Heart left ventricle (tissue), 16 donors: ENCODE measurements around the gene CHODL. TPM values are rescaled to one million over a fixed set of nuclear protein-coding genes. Genes with fewer than 3 reads are reported as not detected.

Experiments
- ATAC-seq, 4 donors: fragments of 200-7000 bp; cut with Tn5 transposase; one replicate each; pipeline ENCODE4 v1.9.1; 2020 to 2022; ENCODE audit warnings: moderate library complexity in 4 of 4, mild to moderate bottlenecking in 3 of 4, moderate number of reproducible peaks in 1 of 4
- DNase-seq, 5 donors: peaks; one replicate each; pipeline ENCODE4 v3.0.0-alpha.2; 2020
- H3K27ac ChIP-seq, 12 donors: fragments of 200-600 bp; sonication (generic) in 4 of 12; one replicate each; pipeline versions ENCODE4 v1.5.0 to v1.8.0; 2016 to 2022; ENCODE audit warnings: mild to moderate bottlenecking in 2 of 12
- H3K27me3 ChIP-seq, 9 donors: fragments of 200-600 bp; sonication (generic) in 2 of 9; one replicate each; pipeline versions ENCODE4 v1.5.1 to v1.8.0; 2016 to 2022; ENCODE audit warnings: mild to moderate bottlenecking in 3 of 9
- H3K36me3 ChIP-seq, 9 donors: fragments of 200-600 bp; sonication (generic) in 2 of 9; one replicate each; pipeline versions ENCODE4 v1.5.0 to v1.8.0; 2018 to 2022; ENCODE audit warnings: mild to moderate bottlenecking in 2 of 9
- H3K4me1 ChIP-seq, 12 donors: fragments of 200-600 bp; sonication (generic) in 4 of 12; one replicate each; pipeline versions ENCODE4 v1.5.0 to v1.8.0; 2016 to 2022; ENCODE audit warnings: mild to moderate bottlenecking in 3 of 12
- H3K4me3 ChIP-seq, 12 donors: fragments of 200-600 bp; sonication (generic) in 4 of 12; one replicate each; pipeline versions ENCODE4 v1.5.0 to v1.8.0; 2017 to 2022; ENCODE audit warnings: mild to moderate bottlenecking in 9 of 12, moderate library complexity in 4 of 12
- H3K9me3 ChIP-seq, 12 donors: fragments of 200-600 bp; sonication (generic) in 4 of 12; one replicate each; pipeline versions ENCODE4 v1.5.0 to v1.8.0; 2016 to 2022; ENCODE audit warnings: mild to moderate bottlenecking in 1 of 12
- CTCF ChIP-seq, 12 donors: fragments of 200-600 bp; sonication (generic) in 4 of 12; IDR thresholded peaks; one replicate each; pipeline versions ENCODE4 v1.5.0 to v1.8.0; 2018 to 2022; ENCODE audit warnings: antibody characterized with exemption in 12 of 12, mild to moderate bottlenecking in 5 of 12
- POLR2A ChIP-seq, 2 donors: fragments of 450-650 bp; IDR thresholded peaks; one replicate each; pipeline ENCODE4 v1.6.1; 2017; ENCODE audit warnings: antibody characterized with exemption in 2 of 2, mild to moderate bottlenecking in 2 of 2, moderate library complexity in 2 of 2
- WGBS, 4 donors: extraction: QIAGEN DNeasy Blood & Tissue Kit in 2 of 4; methylation state at CpG; one replicate each; pipeline versions ENCODE4 v1.1.5 to v1.1.7; 2013 to 2018; 5-methylcytosine and 5-hydroxymethylcytosine counted together
- intact Hi-C, 10 donors: fragments of 100-400 bp; cut with DNase I; formaldehyde crosslinking; loops; one replicate each; pipeline versions ENCODE4 v1.11.1 to v1.14.2; 2022
- polyA plus RNA-seq, 2 donors: library from polyadenylated mRNA; stranded (reverse); fragments of 200-250 nt; gene quantifications; one replicate each; pipeline ENCODE4 v1.2.3, GENCODE V29; 2013
- total RNA-seq, 9 donors: library from RNA; depleted of rRNA in 2 of 9; stranded (reverse); fragments of >200 nt in 2 of 9; fragmentation: NEBNext Ultra II Directional in 3 of 9; extraction: Animal tissue kit (Norgen Biotek cat#: 25700) in 3 of 9; gene quantifications; one replicate each; pipeline versions ENCODE4 v1.1.0 to v1.2.4, GENCODE V29; 2016 to 2023
- donor health status: ischemic (EF 13 %, LVEDD 7.1; RV severe dilation, severe dysfunction).
- donor health status: healthy with polysubstance abuse.
- donor health status: DM: no; HTN: yes; CAD: no.
- donor health status: DM: no; HTN: no; CAD: no.
- donor health status: ischemic (EF 25% LVEDD 6.9; RV normal size, moderate dysfunction).
- donor health status: ischemic (EF 25% LVEDD 5.7; RV mildly dilated, moderate dysfunction).
- donor health status: healthy.
- donor health status: DM: yes; HTN: yes; CAD: no.
- donor health status: ischemic (EF 35%, LVEDD 5.7; RV mildly dilated, moderate dysfunction).
- donor health status: nonischemic (EF 11% LVEDD 7.7; RV severe dilation, severe dysfunction).
- donor health status: DM: yes; HTN: yes; CAD: no.
- donor health status: PGD.
- donor health status: ischemic (EF 29% LVEDD 5.4; RV normal size, mild dysfunction).
- donor health status: nonischemic (EF 23%, LVEDD 6.1; RV moderate dilation, normal function).

Gene CHODL
- total and polyA plus RNA-seq, 11 donors: 0.15 to 0.58 (median 0.27) TPM; not detected in 2

GRCh38 chr21:18222346-18222745 lies 22.3 kb upstream of the CHODL start:
- Histone ChIP-seq H3K36me3 (no peaks in the 10 kb centered on the region), H3K4me3 (no peak overlapping the region), H3K9me3 (peaks cover 0 to 32% (median 12%) of the 10 kb centered on the region in 12 donors), H3K27me3 (no peaks in the 10 kb centered on the region), H3K27ac (no peak overlapping the region), H3K4me1 (no peaks in the 10 kb centered on the region)
- intact Hi-C loops: no loop called here
- WGBS, 4 donors: 33 to 46% (median 35%) methylated on average over 1 of the region's 1 CpG
- DNase-seq (no peak), ATAC-seq (no peak)
- TF ChIP-seq CTCF (IDR thresholded peaks at IDR 0.05): no peak
- no peak for TF ChIP-seq POLR2A (IDR thresholded peaks at IDR 0.05)

- WGBS, 4 donors: 72 to 84% (median 74%) methylated on average over 5 of the region's 5 CpGs
- Histone ChIP-seq H3K9me3 (no peaks in the 10 kb centered on the region), H3K36me3 (no peaks in the 10 kb centered on the region), H3K27ac (no peak overlapping the region), H3K4me1 (no peaks in the 10 kb centered on the region), H3K27me3 (no peaks in the 10 kb centered on the region), H3K4me3 (no peak overlapping the region)
- TF ChIP-seq CTCF (IDR thresholded peaks at IDR 0.05) (no peak), POLR2A (IDR thresholded peaks at IDR 0.05) (no peak)
- intact Hi-C loops: no loop called here
- DNase-seq (no peak), ATAC-seq (no peak)
Observed at GRCh38 chr21:18228060-18228739, 16.4 kb upstream of the CHODL start.

- TF ChIP-seq POLR2A (IDR thresholded peaks at IDR 0.05): no peak
- TF ChIP-seq CTCF (IDR thresholded peaks at IDR 0.05): no peak
- no peak overlapping the region for H3K27ac ChIP-seq
- no peak overlapping the region for H3K4me3 ChIP-seq
- H3K36me3 ChIP-seq: no peaks in the 10 kb centered on the region
- WGBS, 4 donors: 63 to 86% (median 77%) methylated on average over 1 of the region's 1 CpG
- no peak for ATAC-seq
- no peaks in the 10 kb centered on the region for H3K4me1 ChIP-seq
- H3K27me3 ChIP-seq: no peaks in the 10 kb centered on the region
- H3K9me3 ChIP-seq: no peaks in the 10 kb centered on the region
- DNase-seq: no peak
- intact Hi-C loops: no loop called here
Observed at GRCh38 chr21:18235545-18235944, 9.1 kb upstream of the CHODL start.

GRCh38 chr21:18245464-18245967 lies 883 bp downstream of the CHODL start:
- intact Hi-C loops: no loop called here

More at GRCh38 chr21:18245464-18245967, 883 bp downstream of the CHODL start:
- DNase-seq: peak in 2 of 5 donors; percentile 18 to 27
- WGBS, 4 donors: 9 to 13% (median 10%) methylated on average over 18 to 22 of the region's 22 CpGs
- Histone ChIP-seq H3K4me1 (peaks cover 0 to 12% (median 0%) of the 10 kb centered on the region in 12 donors), H3K36me3 (no peaks in the 10 kb centered on the region), H3K27me3 (peaks cover 0 to 32% (median 21%) of the 10 kb centered on the region in 9 donors), H3K27ac (no peak overlapping the region), H3K9me3 (no peaks in the 10 kb centered on the region), H3K4me3 (peak overlapping the region in 11 of 12 donors; percentile 20 to 59 (median 43))
- peak in 2 of 4 donors; percentile 38 to 47 for ATAC-seq
- TF ChIP-seq POLR2A (IDR thresholded peaks at IDR 0.05) (no peak), CTCF (IDR thresholded peaks at IDR 0.05) (no peak)
